Breast epithelium (tissue), 4 donors: ENCODE measurements around the gene SAPCD2. TPM values are rescaled to one million over a fixed set of nuclear protein-coding genes. Genes with fewer than 3 reads are reported as not detected.

Experiments used
- DNase-seq, 2 donors: peaks; one replicate each; pipeline ENCODE4 v3.0.0-alpha.2; 2019; ENCODE audit warnings: low spot score in 2 of 2
- H3K27ac ChIP-seq, 2 donors: fragments of 200-600 bp; sonication (generic) in 1 of 2; one replicate each; pipeline ENCODE4 v1.5.1; 2016 to 2019; ENCODE audit warnings: mild to moderate bottlenecking in 1 of 2
- H3K27me3 ChIP-seq, 2 donors: fragments of 200-600 bp; sonication (generic) in 1 of 2; one replicate each; pipeline versions ENCODE4 v1.5.1 to v1.6.0; 2017 to 2019; ENCODE audit warnings: control low read depth in 1 of 2, mild to moderate bottlenecking in 1 of 2
- H3K36me3 ChIP-seq: fragments of 200-600 bp; one replicate; pipeline ENCODE4 v1.5.1; 2019
- H3K4me1 ChIP-seq, 2 donors: fragments of 200-600 bp; sonication (generic); one replicate each; pipeline ENCODE4 v1.5.1; 2016 to 2019; ENCODE audit warnings: control low read depth in 1 of 2
- H3K4me3 ChIP-seq, 3 donors: fragments of 200-600 bp; sonication (generic); 1 replicate in 2 of 3; 2 replicates in 1 of 3; pipeline ENCODE4 v1.5.1; 2016 to 2019; ENCODE audit warnings: mild to moderate bottlenecking in 3 of 3, moderate library complexity in 2 of 3
- H3K9me3 ChIP-seq, 2 donors: fragments of 200-600 bp; sonication (generic) in 1 of 2; one replicate each; pipeline ENCODE4 v1.5.1; 2016 to 2019; ENCODE audit warnings: control low read depth in 1 of 2
- POLR2A ChIP-seq: fragments of 450-650 bp; IDR thresholded peaks from one replicate; pipeline ENCODE4 v1.6.1; 2016; ENCODE audit warnings: antibody characterized with exemption, mild to moderate bottlenecking, moderate library complexity
- POLR2AphosphoS5 ChIP-seq, 3 donors: sonication (generic); formaldehyde crosslinking; IDR thresholded peaks; one replicate each; pipeline ENCODE4 v1.6.1; 2017; ENCODE audit warnings: antibody characterized with exemption in 3 of 3
- intact Hi-C: fragments of 100-400 bp; cut with DNase I; formaldehyde crosslinking; loops from one replicate; pipeline ENCODE4 v1.15.1; 2023; ENCODE audit warnings: low total_unique reads
- total RNA-seq, 3 donors: library from RNA; depleted of rRNA; stranded (reverse); fragments of >200 nt; gene quantifications; one replicate each; pipeline ENCODE4 v1.1.0, GENCODE V29; 2016
- TF ChIP-seq, protein P1 (sequence below), 3 donors: fragments of 450-650 bp; IDR thresholded peaks; one replicate each; pipeline ENCODE4 v1.5.1; 2016 to 2017; ENCODE audit warnings: antibody characterized with exemption in 3 of 3, mild to moderate bottlenecking in 3 of 3, moderate library complexity in 3 of 3

Gene SAPCD2
- total RNA-seq, 3 donors from 2014 or later: 0.96 to 2.9 (median 2.8) TPM

DNA sequence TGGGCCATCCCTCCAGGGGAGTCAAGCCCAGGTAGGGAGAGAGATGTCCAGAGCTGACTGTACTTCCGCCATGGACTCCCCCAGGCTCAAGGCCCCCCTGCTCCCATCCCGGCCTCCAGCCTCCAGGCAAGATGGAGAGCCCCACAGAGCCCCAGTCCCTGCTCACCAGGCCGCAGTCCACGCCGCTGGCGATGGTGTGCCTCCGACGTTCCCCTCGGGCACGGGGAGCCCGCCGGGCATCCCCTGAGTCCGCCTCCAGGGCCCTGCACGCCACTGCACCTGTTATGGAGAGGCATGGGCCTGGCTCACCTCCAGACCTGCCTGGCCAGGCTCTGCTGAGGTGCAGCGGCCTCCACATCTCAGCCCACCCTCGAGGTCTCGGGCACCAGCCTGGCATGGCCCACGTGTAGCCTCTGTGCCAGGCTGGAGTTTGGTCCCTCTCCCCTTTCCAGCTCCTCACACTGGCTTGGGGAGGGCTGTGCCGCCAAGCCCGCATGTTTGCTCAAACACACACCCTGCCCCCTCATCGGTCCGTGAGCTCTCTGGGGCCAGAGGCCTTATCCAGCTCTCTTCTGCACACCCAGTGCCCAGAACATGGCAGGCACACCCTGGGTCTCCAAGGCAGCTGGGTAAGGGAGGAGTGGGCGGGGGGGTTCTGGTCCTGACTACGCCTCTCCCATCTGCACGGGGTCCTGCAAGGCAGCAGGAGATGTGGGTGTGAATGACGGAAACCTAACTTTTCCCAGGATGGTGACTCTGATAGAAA lies 4.1 kb downstream of the SAPCD2 start:
- DNase-seq: no peak
- intact Hi-C loops: no loop called here
- peaks cover 6 to 8% of the 10 kb centered on the region in 2 donors for H3K4me1 ChIP-seq
- no peaks in the 10 kb centered on the region for H3K9me3 ChIP-seq
- H3K36me3 ChIP-seq: no peaks in the 10 kb centered on the region
- TF ChIP-seq POLR2A: no peak
- TF ChIP-seq, protein P1, sequence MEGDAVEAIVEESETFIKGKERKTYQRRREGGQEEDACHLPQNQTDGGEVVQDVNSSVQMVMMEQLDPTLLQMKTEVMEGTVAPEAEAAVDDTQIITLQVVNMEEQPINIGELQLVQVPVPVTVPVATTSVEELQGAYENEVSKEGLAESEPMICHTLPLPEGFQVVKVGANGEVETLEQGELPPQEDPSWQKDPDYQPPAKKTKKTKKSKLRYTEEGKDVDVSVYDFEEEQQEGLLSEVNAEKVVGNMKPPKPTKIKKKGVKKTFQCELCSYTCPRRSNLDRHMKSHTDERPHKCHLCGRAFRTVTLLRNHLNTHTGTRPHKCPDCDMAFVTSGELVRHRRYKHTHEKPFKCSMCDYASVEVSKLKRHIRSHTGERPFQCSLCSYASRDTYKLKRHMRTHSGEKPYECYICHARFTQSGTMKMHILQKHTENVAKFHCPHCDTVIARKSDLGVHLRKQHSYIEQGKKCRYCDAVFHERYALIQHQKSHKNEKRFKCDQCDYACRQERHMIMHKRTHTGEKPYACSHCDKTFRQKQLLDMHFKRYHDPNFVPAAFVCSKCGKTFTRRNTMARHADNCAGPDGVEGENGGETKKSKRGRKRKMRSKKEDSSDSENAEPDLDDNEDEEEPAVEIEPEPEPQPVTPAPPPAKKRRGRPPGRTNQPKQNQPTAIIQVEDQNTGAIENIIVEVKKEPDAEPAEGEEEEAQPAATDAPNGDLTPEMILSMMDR (IDR thresholded peaks at IDR 0.05): no peak
- TF ChIP-seq POLR2AphosphoS5 (IDR thresholded peaks at IDR 0.05): no peak
- H3K27ac ChIP-seq: no peak overlapping the region
- no peak overlapping the region for H3K4me3 ChIP-seq
- peaks cover 0 to 4% of the 10 kb centered on the region in 2 donors for H3K27me3 ChIP-seq

DNA sequence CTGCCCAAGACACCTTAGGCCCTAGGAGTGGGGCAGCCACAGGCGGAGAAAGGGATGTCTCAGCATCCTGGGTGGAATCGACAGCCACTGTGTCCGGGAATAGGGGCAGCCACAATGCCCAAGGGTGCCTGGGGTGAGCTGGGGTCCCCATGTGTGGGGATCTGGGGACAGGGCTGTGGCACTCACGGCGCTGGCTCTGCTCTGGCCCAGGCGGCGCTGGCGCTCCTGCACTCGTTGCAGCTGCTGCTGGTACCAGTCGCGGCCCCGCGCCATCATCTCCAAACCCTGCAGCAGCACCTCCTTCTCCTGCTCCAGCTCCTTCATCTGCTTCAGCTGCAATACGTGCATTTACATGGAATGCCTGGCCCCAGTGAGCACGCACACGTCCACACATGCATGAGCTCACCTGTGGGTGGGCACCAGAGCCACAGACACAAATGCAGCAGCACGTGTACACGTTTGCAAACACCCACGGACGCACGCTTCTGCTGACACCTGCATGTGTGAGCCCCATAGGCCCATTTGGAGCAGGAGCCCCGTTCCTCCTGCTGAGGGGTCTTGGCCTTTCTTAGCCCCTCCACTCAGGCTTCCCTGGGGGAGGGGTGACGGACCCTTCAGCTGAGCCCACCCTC lies 4.9 kb downstream of the SAPCD2 start:
- TF ChIP-seq POLR2A: no peak
- TF ChIP-seq, protein P1 (IDR thresholded peaks at IDR 0.05): no peak
- no peak for TF ChIP-seq POLR2AphosphoS5 (IDR thresholded peaks at IDR 0.05)
- Histone ChIP-seq H3K9me3 (no peaks in the 10 kb centered on the region), H3K27ac (no peak overlapping the region), H3K36me3 (no peaks in the 10 kb centered on the region), H3K27me3 (peaks cover 0 to 4% of the 10 kb centered on the region in 2 donors), H3K4me1 (peaks cover 0 to 3% of the 10 kb centered on the region in 2 donors), H3K4me3 (no peak overlapping the region)
- intact Hi-C loops: no loop called here
- no peak for DNase-seq

DNA sequence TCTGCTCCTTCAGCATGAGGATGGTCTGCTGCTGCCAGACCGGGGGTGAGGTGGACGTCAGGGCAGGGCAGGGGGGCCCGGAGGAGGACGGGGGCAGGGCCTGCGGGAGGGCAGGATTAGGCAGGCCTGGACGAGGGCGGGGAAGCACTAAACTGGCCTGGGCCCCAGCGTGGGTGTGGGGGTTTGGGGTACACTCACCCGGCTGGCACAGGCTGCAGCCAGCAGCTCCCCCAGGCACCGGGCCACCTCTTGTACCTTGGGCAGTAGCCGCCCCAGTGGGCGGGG lies 5.5 kb downstream of the SAPCD2 start:
- intact Hi-C loops: no loop called here
- TF ChIP-seq POLR2A (no peak), POLR2AphosphoS5 (IDR thresholded peaks at IDR 0.05) (no peak)
- TF ChIP-seq, protein P1 (IDR thresholded peaks at IDR 0.05): no peak
- H3K27me3 ChIP-seq: peaks cover 0 to 4% of the 10 kb centered on the region in 2 donors
- no peaks in the 10 kb centered on the region for H3K9me3 ChIP-seq
- DNase-seq: no peak
- peaks cover 0 to 3% of the 10 kb centered on the region in 2 donors for H3K4me1 ChIP-seq
- no peaks in the 10 kb centered on the region for H3K36me3 ChIP-seq
- H3K4me3 ChIP-seq: peak overlapping the region in 2 of 3 donors; percentile 9 to 40
- no peak overlapping the region for H3K27ac ChIP-seq

DNA sequence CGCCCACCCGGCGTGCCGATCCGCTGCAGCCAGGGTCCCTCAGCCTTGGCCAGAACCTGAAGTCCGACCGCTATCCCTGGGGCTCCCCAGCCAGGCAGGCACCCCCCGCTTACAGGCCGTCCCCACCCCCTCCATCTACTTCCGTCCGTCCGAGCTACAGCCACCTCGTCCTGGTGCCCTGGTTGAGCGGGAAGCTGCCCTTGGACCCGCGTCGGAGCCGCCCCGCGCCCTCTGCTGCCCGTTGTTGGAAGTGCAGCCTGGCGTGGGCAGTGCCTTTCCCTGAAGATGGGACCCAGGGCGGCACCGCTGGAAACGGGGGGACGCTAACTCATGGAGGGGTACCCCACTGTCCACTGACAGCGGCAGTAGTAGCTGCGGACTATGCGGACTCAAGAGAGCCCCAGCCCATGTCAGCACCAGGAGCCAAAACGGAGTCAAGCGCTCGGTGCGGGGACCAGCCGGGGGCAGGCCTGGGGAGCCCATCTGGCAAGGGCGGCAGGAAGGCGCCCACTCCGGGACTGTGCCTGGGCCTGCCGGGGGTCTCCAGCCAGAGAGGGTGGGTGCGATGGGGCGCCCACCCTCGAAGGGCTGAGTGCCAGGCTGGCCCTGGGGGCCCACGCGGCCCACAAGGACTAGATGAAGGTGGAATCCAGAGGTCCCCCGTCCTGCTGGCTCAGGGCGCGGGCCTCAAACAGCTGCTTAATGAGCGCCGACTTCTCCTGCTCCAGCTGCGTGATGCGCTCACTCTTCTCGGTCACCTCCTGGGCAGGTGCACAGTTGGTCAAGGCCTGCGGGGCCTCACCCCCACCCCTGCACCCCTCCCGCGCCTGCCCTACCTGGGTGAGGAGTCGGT lies 6.1 kb downstream of the SAPCD2 start:
- Histone ChIP-seq H3K4me3 (peak overlapping the region in 2 of 3 donors; percentile 9 to 40), H3K27ac (no peak overlapping the region), H3K36me3 (no peaks in the 10 kb centered on the region), H3K9me3 (no peaks in the 10 kb centered on the region), H3K27me3 (peaks cover 0 to 4% of the 10 kb centered on the region in 2 donors), H3K4me1 (peaks cover 0 to 3% of the 10 kb centered on the region in 2 donors)
- no peak for DNase-seq
- TF ChIP-seq POLR2A: no peak
- TF ChIP-seq, protein P1 (IDR thresholded peaks at IDR 0.05): peak; percentile 85 to 97 (median 95)
- intact Hi-C loops: no loop called here
